Adipose tissue (tissue), 3 donors: Measurements from ENCODE around the gene PTX4. TPM values are rescaled to one million over a fixed set of nuclear protein-coding genes. Genes with fewer than 3 reads are reported as not detected.

Experiments
- H3K27ac ChIP-seq: one replicate; pipeline ENCODE4 v1.5.1; 2013; ENCODE audit warnings: low read depth, low read length
- WGBS, 3 donors: extraction: QIAGEN DNeasy Blood & Tissue Kit; methylation state at CpG; one replicate each; pipeline ENCODE4 v1.1.7; 2013; 5-methylcytosine and 5-hydroxymethylcytosine counted together
- polyA plus RNA-seq, 3 donors: library from polyadenylated mRNA; stranded (reverse); fragments of 200-250 nt; gene quantifications; one replicate each; pipeline ENCODE4 v1.2.3, GENCODE V29; 2013
- donor health status: healthy with polysubstance abuse.
- donor health status: Bipolar disorder and iron deficiency.
- donor health status: healthy.

Gene PTX4
- polyA plus RNA-seq, 3 donors: 0.07 TPM; not detected in 2

- 93 to 96% (median 95%) methylated on average over 36 to 37 of the region's 37 CpGs for WGBS, 3 donors
Observed at GRCh38 chr16:1505073-1505844, 16.5 kb upstream of the PTX4 start.

GRCh38 chr16:1503110-1503955 is 14.6 kb upstream of the PTX4 start:
- no peak overlapping the region for H3K27ac ChIP-seq
- 96 to 98% (median 97%) methylated on average over 37 of the region's 37 CpGs for WGBS, 3 donors

More at GRCh38 chr16:1505073-1505844, 16.5 kb upstream of the PTX4 start:
- H3K27ac ChIP-seq: no peak overlapping the region

- no peak overlapping the region for H3K27ac ChIP-seq
- WGBS, 3 donors: 95 to 97% (median 96%) methylated on average over 40 to 42 of the region's 42 CpGs
Observed at GRCh38 chr16:1502092-1503004, 13.6 kb upstream of the PTX4 start.

GRCh38 chr16:1501630-1502029 is 12.9 kb upstream of the PTX4 start:
- 93 to 95% (median 94%) methylated on average over 22 to 23 of the region's 23 CpGs for WGBS, 3 donors
- H3K27ac ChIP-seq: no peak overlapping the region

GRCh38 chr16:1500465-1501150 is 11.9 kb upstream of the PTX4 start:
- WGBS, 3 donors: 94 to 96% (median 94%) methylated on average over 43 to 44 of the region's 44 CpGs
- H3K27ac ChIP-seq: no peak overlapping the region

- no peak overlapping the region for H3K27ac ChIP-seq
- WGBS, 3 donors: 94 to 96% (median 95%) methylated on average over 34 to 36 of the region's 36 CpGs
Observed at GRCh38 chr16:1499756-1500464, 11.2 kb upstream of the PTX4 start.

- 91 to 93% (median 92%) methylated on average over 32 to 35 of the region's 35 CpGs for WGBS, 3 donors
- no peak overlapping the region for H3K27ac ChIP-seq
Observed at GRCh38 chr16:1498899-1499676, 10.3 kb upstream of the PTX4 start.

- 91 to 93% (median 93%) methylated on average over 21 of the region's 21 CpGs for WGBS, 3 donors
Observed at GRCh38 chr16:1497014-1497598, 8.4 kb upstream of the PTX4 start.

GRCh38 chr16:1496464-1496863 is 7.7 kb upstream of the PTX4 start:
- 93 to 96% (median 93%) methylated on average over 19 to 25 of the region's 25 CpGs for WGBS, 3 donors
- no peak overlapping the region for H3K27ac ChIP-seq

More at GRCh38 chr16:1497014-1497598, 8.4 kb upstream of the PTX4 start:
- no peak overlapping the region for H3K27ac ChIP-seq

GRCh38 chr16:1495889-1496262 is 7.1 kb upstream of the PTX4 start:
- WGBS, 3 donors: 93 to 95% (median 94%) methylated on average over 24 to 25 of the region's 25 CpGs
- no peak overlapping the region for H3K27ac ChIP-seq

- 88 to 94% (median 90%) methylated on average over 37 to 39 of the region's 39 CpGs for WGBS, 3 donors
- H3K27ac ChIP-seq: no peak overlapping the region
Observed at GRCh38 chr16:1495211-1495888, 6.6 kb upstream of the PTX4 start.

- H3K27ac ChIP-seq: no peak overlapping the region
- WGBS, 3 donors: 73 to 77% (median 75%) methylated on average over 13 of the region's 13 CpGs
Observed at GRCh38 chr16:1494711-1495110, 6.0 kb upstream of the PTX4 start.

GRCh38 chr16:1494129-1494640 is 5.4 kb upstream of the PTX4 start:
- H3K27ac ChIP-seq: no peak overlapping the region
- 28 to 39% (median 39%) methylated on average over 24 to 25 of the region's 25 CpGs for WGBS, 3 donors

GRCh38 chr16:1493746-1494094 is 5.0 kb upstream of the PTX4 start:
- no peak overlapping the region for H3K27ac ChIP-seq
- WGBS, 3 donors: 0 to 1% (median 0%) methylated on average over 28 to 30 of the region's 30 CpGs

- WGBS, 3 donors: 1% methylated on average over 44 to 89 of the region's 89 CpGs
- peak within 1 kb of the TSS; percentile 21 for H3K27ac ChIP-seq
Observed at GRCh38 chr16:1492923-1493745, 4.4 kb upstream of the PTX4 start, which contains the start of gene TELO2. TELO2 (plus strand) TSS chr16:1493360; CDS start chr16:1494282, 922 bp downstream.
